Esophagus squamous epithelium (tissue), 5 donors: Measurements from ENCODE around the gene ANKRD37. TPM values are rescaled to one million over a fixed set of nuclear protein-coding genes. Genes with fewer than 3 reads are reported as not detected.

Source experiments
- DNase-seq: peaks from one replicate; lab custom pipeline; 2025; lab: John Stamatoyannopoulos, UW
- H3K27ac ChIP-seq, 4 donors: fragments of 200-600 bp; sonication (generic); one replicate each; pipeline ENCODE4 v1.5.1; 2016 to 2019; ENCODE audit warnings: mild to moderate bottlenecking in 1 of 4
- H3K27me3 ChIP-seq, 4 donors: fragments of 200-600 bp; sonication (generic); 1 replicate in 3 of 4; 2 replicates in 1 of 4; pipeline versions ENCODE4 v1.5.1 to v1.6.0; 2017 to 2021; ENCODE audit warnings: antibody characterized with exemption in 1 of 4
- H3K36me3 ChIP-seq, 3 donors: fragments of 200-600 bp; sonication (generic); one replicate each; pipeline ENCODE4 v1.5.1; 2016 to 2019
- H3K4me1 ChIP-seq, 3 donors: fragments of 200-600 bp; sonication (generic); one replicate each; pipeline ENCODE4 v1.5.1; 2017 to 2019
- H3K4me3 ChIP-seq, 4 donors: fragments of 200-600 bp; sonication (generic); 1 replicate in 3 of 4; 2 replicates in 1 of 4; pipeline ENCODE4 v1.5.1; 2016 to 2019; ENCODE audit warnings: mild to moderate bottlenecking in 2 of 4, moderate library complexity in 1 of 4
- H3K9me3 ChIP-seq, 3 donors: fragments of 200-600 bp; sonication (generic); one replicate each; pipeline ENCODE4 v1.5.1; 2016 to 2019
- POLR2A ChIP-seq, 4 donors: fragments of 450-650 bp; IDR thresholded peaks; one replicate each; pipeline ENCODE4 v1.6.1; 2017; ENCODE audit warnings: antibody characterized with exemption in 4 of 4, mild to moderate bottlenecking in 4 of 4, moderate library complexity in 3 of 4
- whole genome bisulfite sequencing, 2 donors: methylation state at CpG; one replicate each; pipeline ENCODE4 v1.1.5; 2018; 5-methylcytosine and 5-hydroxymethylcytosine counted together
- intact Hi-C: fragments of 100-400 bp; cut with DNase I; formaldehyde crosslinking; loops from one replicate; pipeline ENCODE4 v1.15.0; 2022
- total RNA-seq, 4 donors: library from RNA; depleted of rRNA; stranded (reverse); fragments of >200 nt; gene quantifications; one replicate each; pipeline ENCODE4 v1.1.0, GENCODE V29; 2016
- TF ChIP-seq, protein P1 (sequence below), 6 experiments: fragments of 450-650 bp in 4 of 6; fragments of 200-600 bp in 2 of 6; sonication (generic) in 2 of 6; IDR thresholded peaks; one replicate each; pipeline ENCODE4 v1.5.1; 2016 to 2019; ENCODE audit warnings: antibody characterized with exemption in 6 of 6, mild to moderate bottlenecking in 4 of 6, moderate library complexity in 4 of 6
- donor health status: DM: yes; HTN: yes; CAD: no.

The ANKRD37 gene
- total RNA-seq, 4 donors from 2014 or later, result 4.7 to 40.1 (median 6.4) TPM

GRCh38 chr4:185357211-185357610 is 39.4 kb upstream of the ANKRD37 start:
- no peaks in the 10 kb centered on the region for H3K9me3 ChIP-seq
- H3K4me3 ChIP-seq, result no peak overlapping the region
- no peaks in the 10 kb centered on the region for H3K27me3 ChIP-seq
- TF ChIP-seq, protein P1, sequence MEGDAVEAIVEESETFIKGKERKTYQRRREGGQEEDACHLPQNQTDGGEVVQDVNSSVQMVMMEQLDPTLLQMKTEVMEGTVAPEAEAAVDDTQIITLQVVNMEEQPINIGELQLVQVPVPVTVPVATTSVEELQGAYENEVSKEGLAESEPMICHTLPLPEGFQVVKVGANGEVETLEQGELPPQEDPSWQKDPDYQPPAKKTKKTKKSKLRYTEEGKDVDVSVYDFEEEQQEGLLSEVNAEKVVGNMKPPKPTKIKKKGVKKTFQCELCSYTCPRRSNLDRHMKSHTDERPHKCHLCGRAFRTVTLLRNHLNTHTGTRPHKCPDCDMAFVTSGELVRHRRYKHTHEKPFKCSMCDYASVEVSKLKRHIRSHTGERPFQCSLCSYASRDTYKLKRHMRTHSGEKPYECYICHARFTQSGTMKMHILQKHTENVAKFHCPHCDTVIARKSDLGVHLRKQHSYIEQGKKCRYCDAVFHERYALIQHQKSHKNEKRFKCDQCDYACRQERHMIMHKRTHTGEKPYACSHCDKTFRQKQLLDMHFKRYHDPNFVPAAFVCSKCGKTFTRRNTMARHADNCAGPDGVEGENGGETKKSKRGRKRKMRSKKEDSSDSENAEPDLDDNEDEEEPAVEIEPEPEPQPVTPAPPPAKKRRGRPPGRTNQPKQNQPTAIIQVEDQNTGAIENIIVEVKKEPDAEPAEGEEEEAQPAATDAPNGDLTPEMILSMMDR (IDR thresholded peaks at IDR 0.05), result no peak
- TF ChIP-seq POLR2A (IDR thresholded peaks at IDR 0.05), result no peak
- whole genome bisulfite sequencing, 2 donors, result 85% methylated on average over 5 of the region's 5 CpGs
- DNase-seq, result no peak
- no peak overlapping the region for H3K27ac ChIP-seq
- no peaks in the 10 kb centered on the region for H3K4me1 ChIP-seq
- peaks cover 0 to 57% (median 0%) of the 10 kb centered on the region in 3 donors for H3K36me3 ChIP-seq
- intact Hi-C loops, result no loop called here

DNA sequence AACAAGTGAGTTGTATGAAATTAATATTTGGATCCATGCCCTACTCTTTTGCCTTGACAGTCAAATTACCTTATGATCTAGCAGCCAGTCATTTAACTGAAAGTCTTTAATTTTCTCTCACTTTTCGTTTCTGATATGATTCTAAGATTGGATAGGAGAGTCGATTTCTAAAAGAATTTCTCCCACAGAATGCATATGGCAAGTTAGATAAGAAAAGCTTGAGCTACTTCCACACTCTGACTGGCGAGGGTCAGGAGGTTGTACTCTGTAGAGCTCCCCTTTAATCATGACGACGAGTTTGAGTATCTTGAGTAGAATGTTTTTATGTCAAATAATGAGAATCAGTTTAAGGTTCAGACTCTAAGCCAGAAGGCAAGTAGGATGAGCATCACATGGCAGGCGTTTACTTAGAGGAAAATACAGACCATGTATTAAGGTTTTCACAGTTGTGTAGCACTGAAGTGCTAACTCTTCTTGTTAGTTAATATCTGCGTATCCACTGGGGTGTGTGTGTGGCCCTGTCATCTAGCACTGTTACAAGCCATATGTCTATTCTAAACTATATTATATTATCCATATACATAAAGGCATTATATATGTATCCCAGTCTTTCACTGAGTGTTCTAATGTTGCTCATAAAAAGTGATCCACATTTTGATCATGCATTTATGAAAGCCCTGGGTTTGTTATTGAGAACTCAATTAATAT is 38.8 kb upstream of the ANKRD37 start:
- Histone ChIP-seq H3K4me1 (no peaks in the 10 kb centered on the region), H3K27ac (no peak overlapping the region), H3K9me3 (no peaks in the 10 kb centered on the region), H3K4me3 (no peak overlapping the region), H3K36me3 (peaks cover 0 to 55% (median 0%) of the 10 kb centered on the region in 3 donors), H3K27me3 (no peaks in the 10 kb centered on the region)
- WGBS, 2 donors, result 88 to 89% methylated on average over 7 of the region's 7 CpGs
- TF ChIP-seq POLR2A (IDR thresholded peaks at IDR 0.05), result no peak
- TF ChIP-seq, protein P1 (IDR thresholded peaks at IDR 0.05), result no peak
- intact Hi-C loops, result no loop called here
- no peak for DNase-seq

DNA sequence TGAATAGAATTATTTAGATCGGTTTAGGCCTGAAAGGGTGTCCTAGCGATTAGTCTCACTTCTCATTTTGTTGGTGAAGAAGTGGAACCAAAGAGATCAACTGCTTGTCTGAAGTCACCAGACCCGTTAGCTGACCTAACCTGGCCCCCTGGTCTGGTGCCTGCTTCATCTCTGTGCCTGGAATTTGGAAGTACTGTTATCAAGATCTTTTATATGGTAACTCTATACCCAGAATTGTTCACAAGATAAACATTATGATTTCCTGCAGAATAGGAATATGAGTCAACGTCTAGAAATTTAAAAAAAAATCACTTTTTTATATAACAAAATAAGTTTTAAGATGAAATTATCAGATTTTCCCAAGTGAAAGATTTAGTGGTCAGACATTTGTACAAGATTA is 38.1 kb upstream of the ANKRD37 start:
- no peak for TF ChIP-seq POLR2A (IDR thresholded peaks at IDR 0.05)
- TF ChIP-seq, protein P1 (IDR thresholded peaks at IDR 0.05), result no peak
- H3K9me3 ChIP-seq, result no peaks in the 10 kb centered on the region
- no peak overlapping the region for H3K4me3 ChIP-seq
- WGBS, 2 donors, result 78 to 81% methylated on average over 4 of the region's 4 CpGs
- no peak overlapping the region for H3K27ac ChIP-seq
- intact Hi-C loops, result no loop called here
- H3K27me3 ChIP-seq, result no peaks in the 10 kb centered on the region
- DNase-seq, result no peak
- H3K36me3 ChIP-seq, result peaks cover 0 to 52% (median 0%) of the 10 kb centered on the region in 3 donors
- no peaks in the 10 kb centered on the region for H3K4me1 ChIP-seq

DNA sequence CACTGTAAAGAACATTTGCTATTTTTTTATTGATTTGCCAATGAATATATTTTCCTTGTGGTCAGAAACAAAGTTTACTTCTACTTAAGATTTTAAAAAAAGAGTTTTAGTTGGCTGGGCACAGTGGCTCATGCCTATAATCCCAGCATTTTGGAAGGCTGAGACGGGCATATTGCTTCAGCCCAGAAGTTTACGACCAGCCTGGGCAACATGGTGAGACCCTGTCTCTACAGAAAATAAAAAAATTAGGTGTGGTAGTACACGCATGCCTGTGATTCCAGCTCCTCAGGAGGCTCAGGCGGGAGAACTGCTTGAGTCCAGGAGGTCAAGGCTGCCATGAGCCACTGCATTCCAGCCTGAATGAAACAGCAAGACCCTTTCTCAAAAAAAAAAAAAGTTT is 37.7 kb upstream of the ANKRD37 start:
- no peaks in the 10 kb centered on the region for H3K4me1 ChIP-seq
- H3K27ac ChIP-seq, result no peak overlapping the region
- WGBS, 2 donors, result 89 to 94% methylated on average over 4 of the region's 4 CpGs
- no peaks in the 10 kb centered on the region for H3K9me3 ChIP-seq
- intact Hi-C loops, result no loop called here
- no peak overlapping the region for H3K4me3 ChIP-seq
- no peaks in the 10 kb centered on the region for H3K27me3 ChIP-seq
- peaks cover 0 to 48% (median 0%) of the 10 kb centered on the region in 3 donors for H3K36me3 ChIP-seq
- no peak for DNase-seq
- TF ChIP-seq, protein P1 (IDR thresholded peaks at IDR 0.05), result no peak
- no peak for TF ChIP-seq POLR2A (IDR thresholded peaks at IDR 0.05)

DNA sequence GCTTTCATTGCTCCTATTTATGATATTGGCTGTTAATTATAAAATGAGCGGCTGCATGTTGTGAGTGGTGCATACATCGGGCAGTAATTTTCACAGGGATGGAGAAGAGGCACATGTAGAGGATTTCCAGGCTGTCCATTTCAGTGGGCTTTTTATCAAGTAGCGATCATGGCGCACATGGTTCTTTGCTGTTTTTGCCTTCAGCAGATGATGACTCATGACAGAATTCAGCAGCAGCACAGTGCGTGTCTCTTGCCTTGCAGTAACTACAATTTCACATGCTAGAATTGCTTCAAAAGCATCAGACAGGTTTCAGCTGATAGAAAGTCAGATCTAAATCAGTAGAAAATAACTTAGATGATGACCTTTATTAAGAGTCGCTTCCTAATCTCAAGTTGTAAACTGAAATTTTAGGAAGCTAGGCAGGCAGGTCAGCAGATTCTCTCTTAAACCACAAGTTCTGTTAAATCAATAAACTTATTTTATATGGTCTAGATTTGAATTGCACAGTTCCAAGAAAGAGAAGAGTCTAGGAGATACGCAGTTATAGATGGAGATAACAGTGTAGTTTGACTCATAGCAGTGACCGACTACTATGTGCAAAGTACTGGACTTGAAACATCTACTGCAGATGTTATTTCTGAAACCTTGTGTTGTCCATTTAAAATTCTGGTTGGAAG is 36.7 kb upstream of the ANKRD37 start:
- Histone ChIP-seq H3K4me3 (no peak overlapping the region), H3K27ac (no peak overlapping the region), H3K4me1 (no peaks in the 10 kb centered on the region), H3K27me3 (no peaks in the 10 kb centered on the region), H3K9me3 (no peaks in the 10 kb centered on the region), H3K36me3 (peaks cover 0 to 38% (median 0%) of the 10 kb centered on the region in 3 donors)
- TF ChIP-seq, protein P1 (IDR thresholded peaks at IDR 0.05), result no peak
- TF ChIP-seq POLR2A (IDR thresholded peaks at IDR 0.05), result no peak
- intact Hi-C loops, result no loop called here
- no peak for DNase-seq
- WGBS, 2 donors, result 92 to 97% methylated on average over 7 to 8 of the region's 8 CpGs
